HEK293 (cell line): ENCODE data around the gene CPO.
A peak's percentile ranks its signal among the peaks of the same experiment; 100 is the strongest.
"Not testable (repeated sequence)": the region's sequence is repeated elsewhere in the genome, so short reads cannot be mapped to it uniquely, and the experiment has no call there.

Experiments
- CTCF ChIA-PET: fragments of 350-600 bp; formaldehyde crosslinking; extraction: SDS; loops from one replicate; lab custom pipeline; 2021; ENCODE audit warnings: antibody characterized with exemption; lab: Yijun Ruan, JAX
- POLR2A ChIA-PET: fragments of 300-600 bp; formaldehyde crosslinking; extraction: SDS; loops from one replicate; lab custom pipeline; 2020; ENCODE audit warnings: antibody characterized with exemption, inconsistent platforms; lab: Yijun Ruan, JAX
- H3K27ac ChIP-seq: fragments of 200-500 bp; sonication (Bioruptor generic); 2 replicates; pipeline ENCODE4 v1.5.1; 2014; ENCODE audit warnings: low read depth, low read length, control low read depth, inconsistent platforms; ENCODE audit errors: extremely low read depth
- H3K36me3 ChIP-seq, 2 experiments: fragments of 200-500 bp in 1 of 2; sonication (Bioruptor generic) in 1 of 2; 1 replicate in 1 of 2; 2 replicates in 1 of 2; pipeline ENCODE4 v1.5.1; 2014 to 2017; ENCODE audit warnings: inconsistent platforms in 2 of 2, low read length in 2 of 2; ENCODE audit not compliant: control insufficient read depth in 2 of 2, insufficient read depth in 1 of 2
- H3K4me1 ChIP-seq: fragments of 200-500 bp; sonication (Bioruptor generic); 2 replicates; pipeline ENCODE4 v1.5.1; 2014; ENCODE audit warnings: mild to moderate bottlenecking, low read length, inconsistent platforms; ENCODE audit not compliant: control insufficient read depth, insufficient read depth
- H3K4me3 ChIP-seq: 2 replicates; pipeline ENCODE4 v1.5.1; 2011; ENCODE audit warnings: low read depth, mild to moderate bottlenecking, control low read depth, low read length, moderate library complexity
- H3K9me3 ChIP-seq: fragments of 200-500 bp; sonication (Bioruptor generic); 2 replicates; pipeline ENCODE4 v1.5.1; 2014; ENCODE audit warnings: low read depth, low read length, inconsistent platforms; ENCODE audit not compliant: control insufficient read depth, insufficient read depth
- HOXD13 ChIP-seq: sonication (generic); formaldehyde crosslinking; IDR thresholded peaks from 2 replicates; pipeline ENCODE4 v1.8.0; 2022; ENCODE audit warnings: missing genetic modification reagents, borderline replicate concordance
- IKZF3 ChIP-seq: fragments of 450-650 bp; IDR thresholded peaks from 2 replicates; pipeline ENCODE4 v1.5.0; 2018; ENCODE audit warnings: missing biosample characterization, mild to moderate bottlenecking, missing genetic modification characterization, moderate library complexity
- KLF1 ChIP-seq: fragments of 450-650 bp; formaldehyde crosslinking; IDR thresholded peaks from 2 replicates; pipeline ENCODE4 v1.5.1; 2016; ENCODE audit warnings: missing biosample characterization, missing genetic modification characterization
- SALL2 ChIP-seq: fragments of 450-650 bp; formaldehyde crosslinking; IDR thresholded peaks from 2 replicates; pipeline ENCODE4 v1.5.0; 2017; ENCODE audit warnings: missing biosample characterization, mild to moderate bottlenecking, missing genetic modification characterization, borderline replicate concordance
- SCRT2 ChIP-seq: fragments of 450-650 bp; formaldehyde crosslinking; IDR thresholded peaks from 2 replicates; pipeline ENCODE4 v1.5.1; 2016; ENCODE audit warnings: missing biosample characterization, missing genetic modification characterization
- SETDB1 ChIP-seq: IDR thresholded peaks from one replicate; pipeline ENCODE4 v1.6.1; 2017; ENCODE audit warnings: mild to moderate bottlenecking, low read length, moderate library complexity, mixed read lengths; ENCODE audit not compliant: insufficient read length
- TRIM28 ChIP-seq: IDR thresholded peaks from 2 replicates; pipeline ENCODE4 v1.6.1; 2011; ENCODE audit warnings: low read length, control low read depth, borderline replicate concordance
- ZBTB1 ChIP-seq: fragments of 450-650 bp; formaldehyde crosslinking; IDR thresholded peaks from 2 replicates; pipeline ENCODE4 v1.5.1; 2016; ENCODE audit warnings: missing biosample characterization, missing genetic modification characterization
- ZBTB7A ChIP-seq: fragments of 450-650 bp; formaldehyde crosslinking; IDR thresholded peaks from 2 replicates; pipeline ENCODE4 v1.5.1; 2016; ENCODE audit warnings: low read depth, missing biosample characterization, missing genetic modification characterization
- ZFP37 ChIP-seq: fragments of 450-650 bp; formaldehyde crosslinking; IDR thresholded peaks from 2 replicates; pipeline ENCODE4 v1.5.1; 2016; ENCODE audit warnings: missing biosample characterization, missing genetic modification characterization
- ZNF16 ChIP-seq: fragments of 450-650 bp; formaldehyde crosslinking; IDR thresholded peaks from 2 replicates; pipeline ENCODE4 v1.5.1; 2016; ENCODE audit warnings: low read depth, missing biosample characterization, missing genetic modification characterization
- ZNF174 ChIP-seq: fragments of 450-650 bp; formaldehyde crosslinking; IDR thresholded peaks from 2 replicates; pipeline ENCODE4 v1.5.0; 2017; ENCODE audit warnings: missing biosample characterization, mild to moderate bottlenecking, missing genetic modification characterization
- ZNF211 ChIP-seq: fragments of 450-650 bp; formaldehyde crosslinking; IDR thresholded peaks from 2 replicates; pipeline ENCODE4 v1.5.1; 2016; ENCODE audit warnings: low read depth, missing biosample characterization, missing genetic modification characterization
- ZNF214 ChIP-seq: fragments of 450-650 bp; formaldehyde crosslinking; IDR thresholded peaks from 2 replicates; pipeline ENCODE4 v1.5.1; 2017; ENCODE audit warnings: missing biosample characterization, mild to moderate bottlenecking, missing genetic modification characterization, borderline replicate concordance
- ZNF248 ChIP-seq: fragments of 450-650 bp; formaldehyde crosslinking; IDR thresholded peaks from 2 replicates; pipeline ENCODE4 v1.5.1; 2017; ENCODE audit warnings: missing biosample characterization, missing genetic modification characterization
- ZNF266 ChIP-seq: fragments of 450-650 bp; formaldehyde crosslinking; IDR thresholded peaks from 2 replicates; pipeline ENCODE4 v1.5.1; 2016; ENCODE audit warnings: missing biosample characterization, missing genetic modification characterization, low read depth
- ZNF324 ChIP-seq: fragments of 450-650 bp; formaldehyde crosslinking; IDR thresholded peaks from 2 replicates; pipeline ENCODE4 v1.5.1; 2016; ENCODE audit warnings: missing biosample characterization, missing genetic modification characterization
- ZNF48 ChIP-seq: fragments of 450-650 bp; formaldehyde crosslinking; IDR thresholded peaks from 2 replicates; pipeline ENCODE4 v1.5.1; 2016; ENCODE audit warnings: missing biosample characterization, missing genetic modification characterization
- ZNF510 ChIP-seq: fragments of 450-650 bp; formaldehyde crosslinking; IDR thresholded peaks from 2 replicates; pipeline ENCODE4 v1.5.1; 2018; ENCODE audit warnings: mild to moderate bottlenecking, missing genetic modification characterization, missing biosample characterization; ENCODE audit not compliant: insufficient replicate concordance
- ZNF514 ChIP-seq: fragments of 450-650 bp; formaldehyde crosslinking; IDR thresholded peaks from 2 replicates; pipeline ENCODE4 v1.5.1; 2016; ENCODE audit warnings: missing biosample characterization, missing genetic modification characterization
- ZNF530 ChIP-seq: fragments of 450-650 bp; formaldehyde crosslinking; IDR thresholded peaks from 2 replicates; pipeline ENCODE4 v1.5.1; 2016; ENCODE audit warnings: low read depth, missing biosample characterization, missing genetic modification characterization
- ZNF610 ChIP-seq: fragments of 450-650 bp; formaldehyde crosslinking; IDR thresholded peaks from 2 replicates; pipeline ENCODE4 v1.5.1; 2016; ENCODE audit warnings: missing biosample characterization, missing genetic modification characterization, borderline replicate concordance
- ZSCAN16 ChIP-seq: fragments of 450-650 bp; formaldehyde crosslinking; IDR thresholded peaks from 2 replicates; pipeline ENCODE4 v1.5.1; 2016; ENCODE audit warnings: missing biosample characterization, missing genetic modification characterization
- TF ChIP-seq, protein P1 (sequence below): fragments of 450-650 bp; formaldehyde crosslinking; IDR thresholded peaks from 2 replicates; pipeline ENCODE4 v1.5.1; 2017; ENCODE audit warnings: missing biosample characterization, missing genetic modification characterization
- TF ChIP-seq, protein P2 (sequence below): fragments of 450-650 bp; formaldehyde crosslinking; IDR thresholded peaks from 2 replicates; pipeline ENCODE4 v1.5.1; 2016; ENCODE audit warnings: missing biosample characterization, missing genetic modification characterization
- TF ChIP-seq, protein P3 (sequence below): fragments of 450-650 bp; formaldehyde crosslinking; IDR thresholded peaks from 2 replicates; pipeline ENCODE4 v1.5.1; 2017; ENCODE audit warnings: missing biosample characterization, missing genetic modification characterization

Gene CPO

DNA sequence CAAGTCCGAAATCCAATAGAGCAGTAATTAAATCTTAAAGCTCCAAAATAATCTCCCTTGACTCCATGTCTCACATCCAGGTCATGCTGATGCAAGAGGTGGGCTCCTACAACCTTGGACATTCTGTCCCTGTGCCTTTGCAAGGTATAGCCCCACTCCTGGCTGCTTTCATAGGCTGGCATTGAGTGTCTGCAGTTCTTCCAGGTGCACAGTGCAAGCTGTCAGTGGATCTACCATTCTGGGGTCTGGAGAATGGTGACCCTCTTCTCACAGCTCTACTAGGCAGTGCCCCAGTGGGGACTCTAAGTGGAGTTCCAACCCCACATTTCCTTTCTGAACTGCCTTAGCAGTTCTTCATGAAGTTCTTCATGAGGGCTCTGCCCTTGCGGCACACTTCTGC is 14.1 kb downstream of the CPO start:
- POLR2A ChIA-PET: not testable (repeated sequence)

DNA sequence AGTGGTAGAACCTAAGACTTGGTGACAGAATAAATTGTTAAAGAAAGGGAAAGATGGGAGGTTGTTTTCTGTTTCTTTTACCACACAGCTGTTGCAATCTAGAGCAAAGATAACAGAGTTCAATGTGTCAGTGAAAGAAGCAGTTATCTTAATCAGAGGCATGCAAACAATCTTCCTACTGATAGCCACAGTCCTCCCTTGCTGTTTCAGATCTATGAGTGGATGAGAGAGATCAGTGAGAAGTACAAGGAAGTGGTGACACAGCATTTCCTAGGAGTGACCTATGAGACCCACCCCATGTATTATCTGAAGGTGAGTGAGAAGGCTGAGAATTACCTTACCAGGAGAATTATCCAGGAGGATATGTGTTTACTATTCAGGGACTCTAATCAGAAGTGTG is 15.9 kb downstream of the CPO start:
- H3K9me3 ChIP-seq: no peaks in the 10 kb centered on the region
- ChIA-PET POLR2A (no interaction called here), CTCF (no interaction called here)
- H3K27ac ChIP-seq: no peak overlapping the region
- TF ChIP-seq ZBTB1 (tag by site-specific recombination) (no peak), SALL2 (tag by site-specific recombination) (no peak), ZNF610 (no peak), ZNF16 (tag by site-specific recombination) (no peak), HOXD13 (CRISPR knock-in tag) (no peak), ZNF266 (tag by site-specific recombination) (no peak)
- TF ChIP-seq, protein P1, sequence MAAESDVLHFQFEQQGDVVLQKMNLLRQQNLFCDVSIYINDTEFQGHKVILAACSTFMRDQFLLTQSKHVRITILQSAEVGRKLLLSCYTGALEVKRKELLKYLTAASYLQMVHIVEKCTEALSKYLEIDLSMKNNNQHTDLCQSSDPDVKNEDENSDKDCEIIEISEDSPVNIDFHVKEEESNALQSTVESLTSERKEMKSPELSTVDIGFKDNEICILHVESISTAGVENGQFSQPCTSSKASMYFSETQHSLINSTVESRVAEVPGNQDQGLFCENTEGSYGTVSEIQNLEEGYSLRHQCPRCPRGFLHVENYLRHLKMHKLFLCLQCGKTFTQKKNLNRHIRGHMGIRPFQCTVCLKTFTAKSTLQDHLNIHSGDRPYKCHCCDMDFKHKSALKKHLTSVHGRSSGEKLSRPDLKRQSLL: no peak
- TF ChIP-seq, all 188 proteins: peak for 0
- H3K36me3 ChIP-seq: no peaks in the 10 kb centered on the region
- H3K4me3 ChIP-seq: no peak overlapping the region
- no peaks in the 10 kb centered on the region for H3K4me1 ChIP-seq

More for the DNA sequence above, 14.1 kb downstream of the CPO start:
- CTCF ChIA-PET, H3K4me1 ChIP-seq, H3K27ac ChIP-seq: not testable (repeated sequence)
- peak; percentile 16 for TF ChIP-seq SETDB1
- TF ChIP-seq TRIM28: 0 out of 2 replicates have a peak, but pooled peaks have one; percentile 47
- TF ChIP-seq, all 188 proteins: peak for 2; not testable (repeated sequence) for 186
- H3K4me3 ChIP-seq, H3K9me3 ChIP-seq, H3K36me3 ChIP-seq: not testable (repeated sequence)

DNA sequence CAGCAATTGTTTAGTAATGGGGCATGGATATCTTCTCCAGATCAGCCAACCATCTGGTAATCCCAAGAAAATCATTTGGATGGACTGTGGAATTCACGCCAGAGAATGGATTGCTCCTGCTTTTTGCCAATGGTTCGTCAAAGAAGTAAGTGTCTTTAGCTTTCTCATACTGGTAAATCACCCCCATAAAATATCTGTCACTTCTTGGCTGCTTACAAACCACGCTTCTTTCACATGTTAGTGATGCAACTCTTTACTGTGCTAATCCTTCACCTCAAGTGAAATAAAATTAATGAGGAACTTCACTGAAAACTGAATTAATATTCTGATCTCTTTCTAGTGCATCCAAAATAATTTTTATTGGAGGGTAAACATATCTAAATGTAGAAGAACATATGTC is 18.9 kb downstream of the CPO start:
- no peak for TF ChIP-seq KLF1
- TF ChIP-seq IKZF3 (tag by site-specific recombination): no peak
- TF ChIP-seq ZNF48: no peak
- no peak for TF ChIP-seq ZNF248 (tag by site-specific recombination)
- no peak for TF ChIP-seq ZNF211 (tag by site-specific recombination)
- TF ChIP-seq ZSCAN16 (tag by site-specific recombination): no peak
- no peak for TF ChIP-seq ZNF324 (tag by site-specific recombination)
- TF ChIP-seq ZNF214: no peak
- TF ChIP-seq ZNF16 (tag by site-specific recombination): no peak
- no peak for TF ChIP-seq ZNF530 (tag by site-specific recombination)
- no peak for TF ChIP-seq ZFP37
- TF ChIP-seq ZNF174 (tag by site-specific recombination): no peak
- no peak for TF ChIP-seq ZNF510 (tag by site-specific recombination)
- H3K4me3 ChIP-seq: no peak overlapping the region
- ChIA-PET CTCF (no interaction called here), POLR2A (no interaction called here)
- H3K9me3 ChIP-seq: no peaks in the 10 kb centered on the region
- no peaks in the 10 kb centered on the region for H3K4me1 ChIP-seq
- no peak overlapping the region for H3K27ac ChIP-seq
- H3K36me3 ChIP-seq: no peaks in the 10 kb centered on the region

DNA sequence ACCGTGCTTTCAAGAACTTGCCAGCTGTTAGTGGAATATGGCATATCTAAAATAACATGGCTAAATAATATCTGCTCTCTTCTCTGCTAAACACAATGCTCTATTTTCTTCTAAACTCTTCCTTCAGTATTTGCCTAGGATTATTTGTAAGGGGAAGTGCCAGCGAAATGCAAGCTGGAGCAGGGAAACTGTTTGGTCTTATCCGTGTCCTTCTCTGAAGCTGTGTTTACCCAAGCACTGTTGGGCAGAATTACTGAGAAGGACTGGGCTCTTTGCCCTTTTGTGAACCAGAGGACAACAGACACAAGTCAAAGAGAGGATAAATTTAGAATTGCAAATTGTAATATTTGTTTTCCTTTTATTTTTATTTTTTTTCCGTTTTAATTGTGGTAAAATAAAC is 23.6 kb downstream of the CPO start:
- ChIA-PET CTCF (no interaction called here), POLR2A (no interaction called here)
- no peaks in the 10 kb centered on the region for H3K36me3 ChIP-seq
- H3K4me3 ChIP-seq: no peak overlapping the region
- TF ChIP-seq, protein P2, sequence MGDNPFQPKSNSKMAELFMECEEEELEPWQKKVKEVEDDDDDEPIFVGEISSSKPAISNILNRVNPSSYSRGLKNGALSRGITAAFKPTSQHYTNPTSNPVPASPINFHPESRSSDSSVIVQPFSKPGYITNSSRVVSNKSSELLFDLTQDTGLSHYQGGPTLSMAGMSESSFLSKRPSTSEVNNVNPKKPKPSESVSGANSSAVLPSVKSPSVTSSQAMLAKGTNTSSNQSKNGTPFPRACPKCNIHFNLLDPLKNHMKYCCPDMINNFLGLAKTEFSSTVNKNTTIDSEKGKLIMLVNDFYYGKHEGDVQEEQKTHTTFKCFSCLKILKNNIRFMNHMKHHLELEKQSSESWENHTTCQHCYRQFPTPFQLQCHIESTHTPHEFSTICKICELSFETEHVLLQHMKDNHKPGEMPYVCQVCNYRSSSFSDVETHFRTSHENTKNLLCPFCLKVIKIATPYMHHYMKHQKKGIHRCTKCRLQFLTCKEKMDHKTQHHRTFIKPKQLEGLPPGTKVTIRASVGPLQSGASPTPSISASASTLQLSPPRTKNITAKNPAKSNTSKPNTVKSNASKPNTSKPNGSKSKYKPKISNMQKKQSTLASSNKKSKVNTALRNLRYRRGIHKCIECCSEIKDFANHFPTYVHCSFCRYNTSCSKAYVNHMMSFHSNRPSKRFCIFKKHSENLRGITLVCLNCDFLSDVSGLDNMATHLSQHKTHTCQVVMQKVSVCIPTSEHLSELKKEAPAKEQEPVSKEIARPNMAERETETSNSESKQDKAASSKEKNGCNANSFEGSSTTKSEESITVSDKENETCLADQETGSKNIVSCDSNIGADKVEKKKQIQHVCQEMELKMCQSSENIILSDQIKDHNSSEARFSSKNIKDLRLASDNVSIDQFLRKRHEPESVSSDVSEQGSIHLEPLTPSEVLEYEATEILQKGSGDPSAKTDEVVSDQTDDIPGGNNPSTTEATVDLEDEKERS: no peak
- TF ChIP-seq, protein P3, sequence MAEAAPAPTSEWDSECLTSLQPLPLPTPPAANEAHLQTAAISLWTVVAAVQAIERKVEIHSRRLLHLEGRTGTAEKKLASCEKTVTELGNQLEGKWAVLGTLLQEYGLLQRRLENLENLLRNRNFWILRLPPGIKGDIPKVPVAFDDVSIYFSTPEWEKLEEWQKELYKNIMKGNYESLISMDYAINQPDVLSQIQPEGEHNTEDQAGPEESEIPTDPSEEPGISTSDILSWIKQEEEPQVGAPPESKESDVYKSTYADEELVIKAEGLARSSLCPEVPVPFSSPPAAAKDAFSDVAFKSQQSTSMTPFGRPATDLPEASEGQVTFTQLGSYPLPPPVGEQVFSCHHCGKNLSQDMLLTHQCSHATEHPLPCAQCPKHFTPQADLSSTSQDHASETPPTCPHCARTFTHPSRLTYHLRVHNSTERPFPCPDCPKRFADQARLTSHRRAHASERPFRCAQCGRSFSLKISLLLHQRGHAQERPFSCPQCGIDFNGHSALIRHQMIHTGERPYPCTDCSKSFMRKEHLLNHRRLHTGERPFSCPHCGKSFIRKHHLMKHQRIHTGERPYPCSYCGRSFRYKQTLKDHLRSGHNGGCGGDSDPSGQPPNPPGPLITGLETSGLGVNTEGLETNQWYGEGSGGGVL (tag by site-specific recombination): no peak
- TF ChIP-seq ZBTB7A (tag by site-specific recombination) (no peak), ZNF514 (tag by site-specific recombination) (no peak), SCRT2 (tag by site-specific recombination) (no peak)
- no peaks in the 10 kb centered on the region for H3K9me3 ChIP-seq
- H3K27ac ChIP-seq: no peak overlapping the region
- H3K4me1 ChIP-seq: no peaks in the 10 kb centered on the region
